Kidney (tissue), 14 donors: ENCODE measurements around the gene DSG1. TPM values are rescaled to one million over a fixed set of nuclear protein-coding genes. Genes with fewer than 3 reads are reported as not detected.
A peak's percentile ranks its signal among the peaks of the same experiment; 100 is the strongest.

ENCODE experiments used
- DNase-seq, 5 donors: peaks; one replicate each; pipeline ENCODE4 v3.0.0-alpha.2; 2013 to 2020
- FAIRE-seq: peaks from 2 replicates; lab custom pipeline; 2012; peaks lifted over from hg19 to GRCh38; lab: Jason Lieb, UNC
- H3K27ac ChIP-seq, 2 donors: one replicate each; pipeline ENCODE4 v1.7.0; 2013; ENCODE audit warnings: low read depth in 2 of 2, low read length in 2 of 2, inconsistent platforms in 1 of 2
- H3K27me3 ChIP-seq: one replicate; pipeline ENCODE4 v1.7.1; 2013; ENCODE audit warnings: low read length, inconsistent platforms; ENCODE audit not compliant: control insufficient read depth, insufficient read depth
- H3K36me3 ChIP-seq, 3 donors: one replicate each; pipeline versions ENCODE4 v1.7.0 to v1.7.1; 2013; ENCODE audit warnings: low read length in 3 of 3, control low read depth in 1 of 3, inconsistent platforms in 1 of 3; ENCODE audit not compliant: insufficient read depth in 3 of 3, control insufficient read depth in 2 of 3
- H3K4me1 ChIP-seq, 3 donors: one replicate each; pipeline versions ENCODE4 v1.7.0 to v1.7.1; 2013; ENCODE audit warnings: low read length in 3 of 3, inconsistent platforms in 1 of 3, low read depth in 1 of 3; ENCODE audit not compliant: control insufficient read depth in 2 of 3, insufficient read depth in 2 of 3
- H3K4me3 ChIP-seq, 3 donors: one replicate each; pipeline versions ENCODE4 v1.7.0 to v1.8.1; 2013; ENCODE audit warnings: low read length in 3 of 3, control low read depth in 1 of 3, inconsistent platforms in 1 of 3
- H3K9ac ChIP-seq, 3 donors: one replicate each; pipeline versions ENCODE4 v1.7.0 to v1.7.1; 2013; ENCODE audit warnings: low read length in 3 of 3, control low read depth in 1 of 3, inconsistent platforms in 1 of 3
- H3K9me3 ChIP-seq, 3 donors: one replicate each; pipeline versions ENCODE4 v1.7.0 to v1.7.1; 2013; ENCODE audit warnings: low read length in 3 of 3, control low read depth in 1 of 3, inconsistent platforms in 1 of 3; ENCODE audit not compliant: control insufficient read depth in 2 of 3, insufficient read depth in 1 of 3
- CTCF ChIP-seq: IDR thresholded peaks from 3 replicates; pipeline ENCODE4 v1.5.1; 2012; ENCODE audit warnings: mild to moderate bottlenecking, moderate library complexity, borderline replicate concordance; ENCODE audit not compliant: insufficient read depth; ENCODE audit errors: extremely low read depth
- intact Hi-C: fragments of 100-400 bp; cut with DNase I; formaldehyde crosslinking; loops from one replicate; pipeline ENCODE4 v1.11.1; 2022
- polyA plus RNA-seq: library from polyadenylated mRNA; stranded (reverse); fragments of 350-450 nt; fragmentation: Illumina TruSeq; extraction: RNeasy Lipid Tissue Mini Kit (QIAGEN cat#74804); gene quantifications from one replicate; pipeline ENCODE4 v1.2.3, GENCODE V29; 2014; ENCODE audit warnings: low read depth, low replicate concordance; ENCODE audit not compliant: insufficient read depth
- total RNA-seq: library from RNA; stranded (reverse); fragmentation: NEBNext Ultra II Directional; extraction: Animal tissue kit (Norgen Biotek cat#: 25700); gene quantifications from one replicate; pipeline ENCODE4 v1.2.1, GENCODE V29; 2021
- donor health status: control.
- donor health status: control.
- donor health status: control.
- donor health status: control.
- donor health status: control.
- donor health status: DM: yes; HTN: yes; CAD: no.
- donor health status: Normal renal cell carcinoma (clear cell type).

DSG1 gene
- total and polyA plus RNA-seq, 2 donors from 2014 or later, result not detected

GRCh38 chr18:31398191-31398590 lies 80.2 kb downstream of the DSG1 start:
- no peaks in the 10 kb centered on the region for H3K36me3 ChIP-seq
- no peak overlapping the region for H3K4me3 ChIP-seq
- no peak overlapping the region for H3K27ac ChIP-seq
- H3K9ac ChIP-seq, result no peak overlapping the region
- TF ChIP-seq CTCF, result no peak
- H3K27me3 ChIP-seq, result no peaks in the 10 kb centered on the region
- FAIRE-seq (no peak), DNase-seq (no peak)
- H3K9me3 ChIP-seq, result no peaks in the 10 kb centered on the region
- intact Hi-C loops, result no loop called here
- peaks cover 0 to 3% (median 0%) of the 10 kb centered on the region in 3 donors for H3K4me1 ChIP-seq

GRCh38 chr18:31399306-31400032 lies 81.5 kb downstream of the DSG1 start:
- FAIRE-seq, result no peak
- intact Hi-C loops, result no loop called here
- H3K27ac ChIP-seq, result no peak overlapping the region
- H3K27me3 ChIP-seq, result no peaks in the 10 kb centered on the region
- no peak for TF ChIP-seq CTCF
- H3K9me3 ChIP-seq, result no peaks in the 10 kb centered on the region
- H3K4me3 ChIP-seq, result no peak overlapping the region
- H3K36me3 ChIP-seq, result no peaks in the 10 kb centered on the region
- H3K4me1 ChIP-seq, result peaks cover 0 to 3% (median 0%) of the 10 kb centered on the region in 3 donors
- no peak overlapping the region for H3K9ac ChIP-seq
- DNase-seq, result peak in 2 of 5 donors; percentile 31 to 49

DNA sequence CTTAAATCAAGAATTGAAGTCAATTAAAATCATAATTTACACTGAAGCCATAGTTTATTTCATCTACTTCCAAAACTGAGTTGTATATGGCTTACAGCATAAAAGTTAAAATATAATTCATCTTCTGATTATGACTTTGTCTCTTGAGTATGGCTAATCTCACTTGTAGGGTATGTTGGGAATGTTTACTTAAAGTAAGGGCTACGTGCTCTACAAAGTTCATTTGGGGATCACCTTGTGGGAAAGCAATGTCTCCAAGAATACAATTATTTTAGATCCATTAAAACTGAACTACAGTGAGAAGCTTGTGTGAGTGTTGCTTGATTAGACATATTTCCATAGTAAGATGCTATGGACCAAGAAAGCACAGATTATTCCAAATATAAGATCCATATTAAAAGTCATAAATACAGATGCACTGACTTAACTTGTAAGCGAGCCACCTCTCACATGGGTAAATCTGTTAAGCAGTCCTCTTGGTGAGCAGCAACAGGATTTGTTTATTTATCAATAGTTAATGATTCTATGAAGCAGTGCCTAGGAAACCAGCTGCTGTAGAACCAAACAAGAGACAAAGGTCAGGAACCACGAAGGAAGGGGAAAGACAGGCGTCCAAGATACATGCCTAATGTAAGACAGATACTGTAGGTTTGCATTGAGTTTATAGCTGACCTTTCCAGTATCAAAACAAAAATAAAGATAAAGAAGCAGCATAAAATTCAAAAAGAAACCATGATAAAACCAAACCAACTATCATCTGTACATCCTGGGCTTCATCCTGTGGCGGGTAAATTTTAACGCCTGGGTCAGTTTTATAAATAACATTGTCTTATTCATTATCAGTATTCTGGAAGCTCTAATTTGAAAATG lies 83.4 kb downstream of the DSG1 start:
- no peaks in the 10 kb centered on the region for H3K9me3 ChIP-seq
- FAIRE-seq (no peak), DNase-seq (no peak)
- no peaks in the 10 kb centered on the region for H3K27me3 ChIP-seq
- H3K36me3 ChIP-seq, result no peaks in the 10 kb centered on the region
- no peak overlapping the region for H3K9ac ChIP-seq
- peaks cover 0 to 3% (median 0%) of the 10 kb centered on the region in 3 donors for H3K4me1 ChIP-seq
- H3K27ac ChIP-seq, result no peak overlapping the region
- intact Hi-C loops, result no loop called here
- no peak for TF ChIP-seq CTCF
- H3K4me3 ChIP-seq, result no peak overlapping the region
